DOHH2 (cell line): ENCODE data around the gene PYCR2.
"Not testable (repeated sequence)": the region's sequence is repeated elsewhere in the genome, so short reads cannot be mapped to it uniquely, and the experiment has no call there.

Source experiments
- H3F3A ChIP-seq: fragments of 200-600 bp; sonication (generic), shearing (Covaris generic); 2 replicates; pipeline ENCODE4 v1.6.0; 2016; ENCODE audit warnings: antibody characterized with exemption, mild to moderate bottlenecking; ENCODE audit not compliant: control insufficient read depth, insufficient read depth
- H3K27ac ChIP-seq: fragments of 200-600 bp; sonication (generic); 2 replicates; pipeline ENCODE4 v1.5.1; 2014; ENCODE audit warnings: low read depth, mild to moderate bottlenecking, low read length, moderate library complexity
- H3K27me3 ChIP-seq: fragments of 200-600 bp; sonication (generic); 2 replicates; pipeline ENCODE4 v1.6.1; 2014; ENCODE audit warnings: mild to moderate bottlenecking, low read length, mixed read lengths; ENCODE audit not compliant: control insufficient read depth
- H3K36me3 ChIP-seq: fragments of 200-600 bp; sonication (generic); 2 replicates; pipeline ENCODE4 v1.6.1; 2014; ENCODE audit warnings: mild to moderate bottlenecking, low read length, moderate library complexity, mixed read lengths; ENCODE audit not compliant: control insufficient read depth
- H3K4me1 ChIP-seq: fragments of 200-600 bp; sonication (generic); 2 replicates; pipeline ENCODE4 v1.6.1; 2014; ENCODE audit warnings: mild to moderate bottlenecking, low read length, mixed read lengths; ENCODE audit not compliant: control insufficient read depth
- H3K4me2 ChIP-seq: fragments of 200-600 bp; sonication (generic); 2 replicates; pipeline ENCODE4 v1.6.0; 2014; ENCODE audit warnings: mild to moderate bottlenecking, low read length, moderate library complexity
- H3K4me3 ChIP-seq: fragments of 200-600 bp; sonication (generic); 2 replicates; pipeline ENCODE4 v1.5.1; 2014; ENCODE audit warnings: mild to moderate bottlenecking, low read length, mixed read lengths
- H3K79me2 ChIP-seq: fragments of 200-600 bp; sonication (generic); 2 replicates; pipeline ENCODE4 v1.6.1; 2014; ENCODE audit warnings: mild to moderate bottlenecking, low read length, mixed read lengths; ENCODE audit not compliant: control insufficient read depth
- H3K9me2 ChIP-seq: fragments of 200-600 bp; sonication (generic); replicated peaks from 2 replicates; pipeline ENCODE4 v1.6.1; 2014; ENCODE audit warnings: mild to moderate bottlenecking, low read length, mixed read lengths; ENCODE audit not compliant: control insufficient read depth
- H3K9me3 ChIP-seq: fragments of 200-600 bp; sonication (generic); 2 replicates; pipeline ENCODE4 v1.6.1; 2014; ENCODE audit warnings: antibody characterized with exemption, low read length, mixed read lengths; ENCODE audit not compliant: control insufficient read depth, insufficient read depth
- H4K20me1 ChIP-seq: fragments of 200-600 bp; sonication (generic); 2 replicates; pipeline ENCODE4 v1.6.0; 2014; ENCODE audit warnings: low read depth, mild to moderate bottlenecking, antibody characterized with exemption, low read length, moderate library complexity; ENCODE audit not compliant: control insufficient read depth, insufficient read depth
- EZH2phosphoT487 ChIP-seq: fragments of 200-600 bp; sonication (generic); IDR thresholded peaks from 2 replicates; pipeline ENCODE4 v1.6.1; 2017; ENCODE audit warnings: borderline replicate concordance, mild to moderate bottlenecking, antibody characterized with exemption, low read length, moderate library complexity, mixed read lengths
- TF ChIP-seq, protein P1 (sequence below): fragments of 200-600 bp; sonication (generic); IDR thresholded peaks from one replicate; pipeline ENCODE4 v1.5.1; 2014; ENCODE audit warnings: antibody characterized with exemption, mild to moderate bottlenecking, low read depth, low read length; ENCODE audit not compliant: poor library complexity, severe bottlenecking

Gene PYCR2

DNA sequence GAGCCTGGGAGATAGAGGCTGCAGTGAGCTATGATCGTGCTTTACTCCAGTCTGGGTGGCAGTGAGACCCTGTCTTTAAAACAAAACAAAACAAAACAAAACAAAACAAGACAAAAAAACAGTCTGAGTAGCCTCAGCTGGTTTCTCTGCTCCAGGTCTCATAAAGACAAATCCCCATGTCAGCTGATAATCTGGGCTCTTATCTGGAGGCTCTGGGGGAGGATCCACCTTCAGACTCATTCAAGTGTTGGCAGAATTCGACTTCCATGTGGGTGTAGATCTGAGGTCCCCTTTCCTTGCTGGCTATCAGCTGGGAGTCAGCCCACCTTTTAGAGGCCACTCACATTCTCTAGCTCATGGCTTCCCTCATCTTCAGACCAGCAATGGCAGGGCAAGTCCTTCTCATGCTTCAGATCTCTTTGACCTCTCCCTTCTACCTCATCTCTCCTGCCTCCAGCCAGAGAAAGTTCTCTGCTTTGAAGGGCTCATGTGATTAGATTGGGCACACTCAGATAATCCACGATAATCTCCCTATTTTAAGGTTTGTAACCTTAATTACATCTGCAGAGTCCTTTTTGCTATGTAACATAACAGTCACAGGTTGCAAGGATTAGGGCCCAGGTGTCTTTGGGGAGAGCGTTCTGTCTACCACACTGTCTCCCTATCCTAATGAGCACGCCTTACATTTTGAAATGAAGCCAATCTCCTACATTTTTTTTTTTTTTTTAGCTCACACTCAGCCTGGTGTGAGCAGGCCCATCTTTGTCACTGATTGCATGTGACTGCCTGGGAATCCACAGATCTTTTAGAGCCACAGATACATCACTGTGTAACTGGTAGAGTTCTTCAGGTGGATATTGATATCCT is 7.5 kb upstream of the PYCR2 start:
- no peaks in the 10 kb centered on the region for H4K20me1 ChIP-seq
- no peak overlapping the region for H3K4me3 ChIP-seq
- H3K27ac ChIP-seq: no peak overlapping the region
- no peaks in the 10 kb centered on the region for H3F3A ChIP-seq
- no peak overlapping the region for H3K4me2 ChIP-seq
- no peaks in the 10 kb centered on the region for H3K36me3 ChIP-seq
- H3K27me3 ChIP-seq: no peaks in the 10 kb centered on the region
- no peak for TF ChIP-seq EZH2phosphoT487
- TF ChIP-seq, protein P1, sequence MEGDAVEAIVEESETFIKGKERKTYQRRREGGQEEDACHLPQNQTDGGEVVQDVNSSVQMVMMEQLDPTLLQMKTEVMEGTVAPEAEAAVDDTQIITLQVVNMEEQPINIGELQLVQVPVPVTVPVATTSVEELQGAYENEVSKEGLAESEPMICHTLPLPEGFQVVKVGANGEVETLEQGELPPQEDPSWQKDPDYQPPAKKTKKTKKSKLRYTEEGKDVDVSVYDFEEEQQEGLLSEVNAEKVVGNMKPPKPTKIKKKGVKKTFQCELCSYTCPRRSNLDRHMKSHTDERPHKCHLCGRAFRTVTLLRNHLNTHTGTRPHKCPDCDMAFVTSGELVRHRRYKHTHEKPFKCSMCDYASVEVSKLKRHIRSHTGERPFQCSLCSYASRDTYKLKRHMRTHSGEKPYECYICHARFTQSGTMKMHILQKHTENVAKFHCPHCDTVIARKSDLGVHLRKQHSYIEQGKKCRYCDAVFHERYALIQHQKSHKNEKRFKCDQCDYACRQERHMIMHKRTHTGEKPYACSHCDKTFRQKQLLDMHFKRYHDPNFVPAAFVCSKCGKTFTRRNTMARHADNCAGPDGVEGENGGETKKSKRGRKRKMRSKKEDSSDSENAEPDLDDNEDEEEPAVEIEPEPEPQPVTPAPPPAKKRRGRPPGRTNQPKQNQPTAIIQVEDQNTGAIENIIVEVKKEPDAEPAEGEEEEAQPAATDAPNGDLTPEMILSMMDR: no peak
- peaks cover 7% of the 10 kb centered on the region for H3K4me1 ChIP-seq
- no peaks in the 10 kb centered on the region for H3K79me2 ChIP-seq
- H3K9me2 ChIP-seq: no peaks in the 10 kb centered on the region
- no peaks in the 10 kb centered on the region for H3K9me3 ChIP-seq

- H3K27me3 ChIP-seq: no peaks in the 10 kb centered on the region
- no peak overlapping the region for H3K4me2 ChIP-seq
- H3K79me2 ChIP-seq: no peaks in the 10 kb centered on the region
- TF ChIP-seq EZH2phosphoT487: no peak
- TF ChIP-seq, protein P1: no peak
- no peaks in the 10 kb centered on the region for H4K20me1 ChIP-seq
- no peak overlapping the region for H3K4me3 ChIP-seq
- H3K27ac ChIP-seq: no peak overlapping the region
- H3K9me2 ChIP-seq: no peaks in the 10 kb centered on the region
- H3K9me3 ChIP-seq: no peaks in the 10 kb centered on the region
- peaks cover 4% of the 10 kb centered on the region; the same call in 1 of the 2 replicates for H3K4me1 ChIP-seq
- H3F3A ChIP-seq: no peaks in the 10 kb centered on the region
- H3K36me3 ChIP-seq: no peaks in the 10 kb centered on the region
These were observed 6.5 kb upstream of the PYCR2 start for GRCh38 chr1:225930566-225930965.

- not testable (repeated sequence) for H3F3A ChIP-seq, H4K20me1 ChIP-seq, H3K9me3 ChIP-seq, H3K27ac ChIP-seq, H3K36me3 ChIP-seq, H3K4me2 ChIP-seq, H3K79me2 ChIP-seq, H3K4me3 ChIP-seq, H3K9me2 ChIP-seq, H3K27me3 ChIP-seq
- H3K4me1 ChIP-seq: peaks cover 11% of the 10 kb centered on the region
These were observed 5.4 kb upstream of the PYCR2 start for GRCh38 chr1:225929462-225929861.
